HG03066 (cell line): Measurements from ENCODE around the gene EEPD1.

ENCODE experiments used
- ATAC-seq: cut with Tn5 transposase; IDR thresholded peaks from one replicate; pipeline ENCODE4 v1.9.1; 2021; ENCODE audit warnings: low read depth; ENCODE audit not compliant: unreplicated experiment

The EEPD1 gene

DNA sequence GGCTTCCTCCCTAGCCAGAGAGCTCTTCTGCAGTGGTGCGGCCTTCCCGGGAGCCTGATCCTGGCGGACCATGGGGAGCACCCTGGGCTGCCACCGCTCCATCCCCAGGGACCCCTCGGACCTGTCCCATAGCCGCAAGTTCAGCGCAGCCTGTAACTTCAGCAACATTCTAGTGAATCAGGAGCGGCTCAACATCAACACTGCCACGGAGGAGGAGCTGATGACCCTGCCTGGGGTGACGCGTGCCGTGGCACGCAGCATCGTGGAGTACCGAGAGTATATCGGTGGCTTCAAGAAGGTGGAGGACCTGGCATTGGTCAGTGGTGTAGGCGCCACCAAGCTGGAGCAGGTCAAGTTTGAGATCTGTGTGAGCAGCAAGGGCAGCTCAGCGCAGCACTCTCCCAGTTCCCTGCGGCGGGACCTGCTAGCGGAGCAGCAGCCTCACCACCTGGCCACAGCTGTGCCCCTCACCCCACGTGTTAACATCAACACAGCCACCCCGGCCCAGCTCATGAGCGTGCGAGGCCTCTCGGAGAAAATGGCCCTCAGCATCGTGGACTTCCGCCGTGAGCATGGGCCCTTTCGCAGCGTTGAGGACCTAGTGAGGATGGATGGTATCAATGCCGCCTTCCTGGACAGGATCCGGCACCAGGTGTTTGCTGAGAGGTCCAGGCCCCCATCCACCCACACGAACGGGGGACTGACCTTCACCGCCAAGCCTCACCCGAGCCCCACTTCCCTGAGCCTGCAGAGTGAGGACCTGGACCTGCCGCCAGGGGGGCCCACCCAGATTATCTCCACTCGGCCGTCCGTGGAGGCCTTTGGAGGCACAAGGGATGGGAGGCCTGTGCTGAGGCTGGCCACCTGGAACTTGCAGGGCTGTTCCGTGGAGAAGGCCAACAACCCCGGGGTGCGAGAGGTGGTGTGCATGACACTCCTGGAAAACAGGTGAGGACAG lies 1.5 kb downstream of the EEPD1 start:
- ATAC-seq, result no peak

DNA sequence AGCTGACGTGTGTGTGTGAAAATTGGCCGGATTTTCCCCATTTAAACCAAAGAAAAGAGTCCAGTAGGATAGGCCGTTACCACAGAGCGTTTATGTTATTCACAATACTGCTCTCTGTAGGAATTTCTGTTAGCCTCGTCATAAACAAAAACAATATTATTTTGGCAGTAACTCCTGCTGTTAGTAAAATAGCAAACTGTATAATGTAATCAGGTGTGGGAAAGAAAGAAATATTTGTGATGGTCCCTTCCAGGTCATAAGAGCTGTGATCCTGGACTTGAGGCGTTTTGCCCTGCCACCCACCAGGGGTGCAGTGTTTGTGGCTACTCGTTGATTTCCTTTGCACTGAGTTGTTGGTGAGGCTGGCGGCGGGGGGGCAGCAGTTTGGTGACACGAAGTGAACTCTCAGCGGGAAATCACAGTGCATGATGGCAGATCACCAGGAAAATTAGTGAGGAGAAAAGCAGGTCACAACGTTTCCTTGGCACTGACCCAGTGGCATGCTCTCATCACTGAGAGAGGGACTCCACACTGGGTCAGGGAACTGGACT lies 2.8 kb downstream of the EEPD1 start:
- no peak for ATAC-seq

DNA sequence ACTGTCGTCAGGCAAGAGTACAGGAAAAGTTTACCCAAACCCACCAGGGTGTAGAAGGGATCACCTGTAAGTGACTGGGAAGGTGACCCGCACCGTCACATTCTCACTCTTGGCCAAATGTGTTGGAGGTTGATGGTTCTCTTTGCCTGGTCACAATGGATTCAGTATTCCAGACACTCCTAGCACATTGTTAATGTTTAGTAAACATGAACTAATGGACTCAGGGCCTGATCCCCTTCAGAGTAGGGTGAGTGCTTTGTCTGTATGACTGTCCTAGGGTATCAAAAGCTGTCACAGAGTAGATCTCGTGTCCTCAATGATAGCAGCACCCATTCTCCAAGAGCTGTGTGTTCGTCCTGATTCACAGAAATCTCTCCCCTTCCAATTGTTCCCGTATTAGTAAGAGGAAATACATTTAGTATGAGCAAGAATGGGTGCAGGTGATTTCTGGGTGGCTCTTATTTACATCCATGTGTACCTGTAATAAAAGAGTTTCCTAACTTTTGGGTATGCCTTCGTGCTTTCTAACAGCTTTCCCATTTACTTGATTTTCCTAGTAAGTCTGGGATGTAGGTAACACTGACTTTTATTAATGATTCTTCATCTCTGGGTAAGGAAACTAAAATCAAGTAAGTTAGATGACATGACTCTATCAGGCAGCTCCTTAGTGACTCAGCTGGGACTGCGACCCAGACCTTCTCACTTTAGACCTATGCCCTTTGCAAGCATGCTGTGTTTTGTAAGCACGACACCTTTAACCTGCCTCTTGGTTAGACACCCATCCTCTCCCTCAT lies 4.7 kb downstream of the EEPD1 start:
- no peak for ATAC-seq

DNA sequence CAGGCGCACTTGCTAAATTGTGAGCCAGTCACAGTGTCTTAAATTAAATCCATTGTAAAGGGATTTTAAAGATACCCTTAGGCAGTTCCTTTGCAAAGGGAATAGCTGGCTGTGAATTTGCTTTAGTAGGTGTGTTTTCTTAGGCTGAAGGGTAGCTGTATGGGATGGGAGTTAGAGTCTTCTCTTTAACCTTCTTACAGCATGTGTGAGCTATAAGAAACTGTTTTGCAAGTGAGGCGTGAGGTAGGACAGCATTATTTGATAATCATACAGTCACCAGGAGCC lies 5.2 kb downstream of the EEPD1 start:
- no peak for ATAC-seq

DNA sequence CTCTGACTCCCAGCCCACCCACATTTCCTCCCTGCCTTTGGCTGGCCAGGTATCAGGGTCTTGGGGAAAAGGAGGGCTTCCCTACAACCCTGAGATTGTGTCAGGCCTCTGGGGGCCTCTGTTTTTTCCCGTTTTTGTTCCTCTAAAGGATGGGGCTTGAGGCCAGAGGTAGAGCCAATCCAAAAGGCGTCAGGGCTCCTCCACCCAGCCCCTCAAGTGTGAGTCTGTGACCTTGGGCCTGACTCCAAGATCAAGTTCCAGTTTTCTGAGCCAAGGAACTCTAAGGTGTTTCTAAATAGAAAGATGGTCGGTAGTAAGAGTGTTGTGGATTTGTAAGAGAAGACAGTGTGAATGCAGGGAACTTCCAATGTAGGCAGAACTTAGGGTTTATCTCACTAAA lies 6.6 kb downstream of the EEPD1 start:
- no peak for ATAC-seq

DNA sequence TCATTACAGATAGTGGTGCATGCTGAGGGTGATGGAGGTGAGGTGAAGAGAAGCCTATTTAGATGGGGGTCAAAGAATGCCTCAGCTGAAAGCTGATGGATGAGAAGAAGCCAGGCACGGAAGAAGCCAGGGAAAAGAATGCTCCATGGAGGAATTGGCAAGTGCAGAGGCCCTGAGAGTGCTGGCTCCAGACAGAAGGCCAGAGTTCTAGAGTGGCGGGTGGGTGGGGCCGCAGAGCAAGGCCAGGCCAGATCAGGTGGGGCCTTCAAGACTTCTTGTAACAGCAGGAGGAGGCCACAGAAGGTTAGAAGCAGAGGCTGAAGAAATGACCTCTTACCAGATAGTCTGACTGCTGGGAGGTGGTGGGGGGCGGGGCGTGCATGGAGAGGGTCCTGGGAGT lies 7.3 kb downstream of the EEPD1 start:
- ATAC-seq, result no peak

DNA sequence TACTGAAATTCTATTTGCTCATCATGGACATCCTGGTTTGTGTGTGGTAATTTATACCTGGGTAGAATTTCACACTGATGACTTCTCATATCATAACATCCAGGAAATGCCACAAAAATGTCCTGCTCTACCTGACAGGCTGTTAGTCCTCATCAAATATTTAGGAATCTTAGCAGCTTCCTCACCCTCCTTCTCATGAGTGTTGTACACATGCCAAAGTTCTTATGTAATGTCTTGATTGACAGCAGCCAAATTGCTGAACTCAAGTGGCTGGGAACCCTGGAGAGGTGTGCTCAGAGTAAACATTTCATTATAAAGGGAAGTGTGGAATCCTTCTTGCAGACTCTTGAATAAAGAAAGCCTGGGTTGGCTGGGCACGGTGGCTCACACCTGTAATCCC lies 8.9 kb downstream of the EEPD1 start:
- ATAC-seq, result no peak

DNA sequence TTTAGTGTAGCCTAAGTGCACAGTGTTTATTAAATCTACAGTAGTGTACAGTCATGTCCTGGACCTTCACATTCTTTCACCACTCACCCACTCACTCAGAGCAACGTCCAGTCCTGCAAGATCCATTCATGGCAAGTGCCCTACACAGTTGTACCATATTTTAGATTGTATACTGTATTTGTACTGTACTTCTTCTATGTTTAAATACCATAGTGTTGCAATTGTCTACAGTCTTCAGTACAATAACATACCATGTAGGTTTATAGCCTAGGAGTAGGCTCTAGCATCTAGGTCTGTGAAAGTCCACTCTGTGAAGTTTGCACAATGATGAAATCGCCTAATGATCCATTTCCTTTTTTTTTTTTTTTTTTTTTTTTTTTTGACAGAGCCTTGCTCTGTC lies 12.0 kb downstream of the EEPD1 start:
- no peak for ATAC-seq

DNA sequence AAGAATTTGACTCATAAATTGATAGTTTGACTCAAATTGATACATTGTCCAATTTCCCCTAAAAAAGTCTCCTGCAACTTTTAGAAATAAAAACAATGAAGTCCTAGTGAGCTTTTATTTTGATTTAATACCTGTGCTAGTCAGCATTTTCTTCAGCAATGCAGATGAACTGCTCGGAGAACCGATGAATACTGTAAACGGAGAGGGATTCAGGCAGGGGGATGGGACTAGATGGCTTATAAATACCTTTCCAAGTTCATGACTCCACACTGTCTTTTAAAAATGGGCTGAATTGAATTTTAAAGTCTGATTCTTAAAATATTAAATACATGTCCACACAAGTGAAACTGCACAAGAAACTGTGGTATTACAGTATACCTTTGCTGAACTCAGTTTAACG lies 12.7 kb downstream of the EEPD1 start:
- ATAC-seq, result no peak

DNA sequence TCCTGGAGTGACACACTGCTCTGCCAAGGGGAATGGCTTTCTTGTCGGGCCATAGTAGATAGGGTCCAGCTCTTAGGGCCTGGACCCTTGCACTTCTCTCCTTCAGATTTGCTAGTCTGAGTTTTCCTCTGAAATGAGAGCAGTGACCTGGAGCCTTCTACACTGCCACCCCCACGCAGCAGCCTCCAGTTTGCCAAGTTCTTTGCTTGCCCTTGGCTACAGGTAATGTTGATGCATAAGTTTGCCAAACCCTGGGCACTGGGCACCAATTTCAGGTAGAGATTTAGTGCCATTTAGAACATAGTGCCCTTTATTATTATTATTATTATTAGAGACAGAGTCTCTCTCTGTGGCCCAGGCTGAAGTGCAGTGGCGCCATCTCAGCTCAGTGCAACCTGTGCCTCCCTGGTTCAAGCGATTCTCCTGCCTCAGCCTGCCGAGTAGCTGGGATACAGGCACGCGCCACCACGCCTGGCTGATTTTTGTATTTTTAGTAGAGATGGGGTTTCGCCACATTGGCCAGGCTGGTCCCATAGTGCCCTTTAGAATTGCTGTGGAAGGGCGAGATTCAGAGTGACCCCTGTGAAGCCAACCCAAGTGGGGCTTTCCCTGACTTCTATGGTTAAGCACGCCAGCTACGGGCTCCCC lies 14.5 kb downstream of the EEPD1 start:
- no peak for ATAC-seq

DNA sequence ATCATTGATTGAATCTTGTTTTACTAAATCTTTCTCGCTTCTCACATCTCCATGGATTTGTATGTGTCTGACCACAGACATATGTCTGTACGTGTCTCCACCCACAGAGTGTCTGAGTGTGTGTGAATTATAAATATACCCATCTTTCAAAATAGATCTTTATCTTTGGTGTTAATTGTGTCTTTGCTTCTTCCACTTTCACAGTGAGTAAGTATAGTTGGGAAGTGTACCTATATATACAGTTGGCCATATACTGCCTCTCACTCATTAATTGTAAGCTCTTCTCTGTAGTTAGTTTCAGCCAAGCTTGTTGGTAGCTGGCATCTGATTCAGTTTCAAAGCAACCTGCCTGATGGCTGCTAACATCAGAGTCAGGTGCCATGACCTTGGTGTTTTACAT lies 18.4 kb downstream of the EEPD1 start:
- no peak for ATAC-seq

DNA sequence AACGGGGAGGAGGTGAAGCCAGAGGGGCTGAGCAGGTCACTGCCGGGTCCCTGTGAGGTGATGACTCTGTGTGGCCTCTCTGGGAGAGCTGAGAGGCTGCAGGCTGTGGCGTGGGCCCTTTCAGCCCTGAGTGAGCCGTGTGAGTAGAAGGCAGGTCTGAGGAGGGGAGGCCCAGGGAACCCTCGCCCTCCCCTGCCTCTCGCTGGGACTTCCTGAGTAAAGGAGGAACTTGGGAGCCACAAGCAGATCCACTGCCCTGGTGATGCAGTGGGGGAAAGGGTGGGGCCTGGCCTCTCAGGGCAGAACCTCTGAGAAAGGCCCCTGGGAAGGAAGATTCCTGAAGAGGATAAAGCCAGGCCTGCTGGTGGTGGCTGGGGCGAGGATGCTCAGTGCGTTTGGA lies 22.8 kb downstream of the EEPD1 start:
- no peak for ATAC-seq

DNA sequence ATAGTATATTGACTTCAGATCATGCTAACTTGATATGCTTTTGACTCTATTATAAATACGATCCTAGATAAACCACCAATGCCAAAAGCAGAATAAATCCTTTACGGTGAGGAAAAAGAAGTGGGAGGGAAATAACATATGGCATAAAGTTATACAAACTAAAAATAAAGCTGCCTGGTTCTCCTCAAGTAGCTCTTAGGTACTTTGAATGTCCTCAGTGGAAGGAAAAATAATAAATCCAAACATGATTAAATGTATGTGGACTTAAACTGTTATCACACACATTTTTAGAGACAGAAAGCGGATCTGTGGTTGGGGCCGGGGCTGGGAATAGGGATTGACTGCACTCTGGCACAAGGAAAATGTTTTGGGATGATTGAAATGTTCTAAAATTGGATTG lies 23.6 kb downstream of the EEPD1 start:
- ATAC-seq, result no peak

DNA sequence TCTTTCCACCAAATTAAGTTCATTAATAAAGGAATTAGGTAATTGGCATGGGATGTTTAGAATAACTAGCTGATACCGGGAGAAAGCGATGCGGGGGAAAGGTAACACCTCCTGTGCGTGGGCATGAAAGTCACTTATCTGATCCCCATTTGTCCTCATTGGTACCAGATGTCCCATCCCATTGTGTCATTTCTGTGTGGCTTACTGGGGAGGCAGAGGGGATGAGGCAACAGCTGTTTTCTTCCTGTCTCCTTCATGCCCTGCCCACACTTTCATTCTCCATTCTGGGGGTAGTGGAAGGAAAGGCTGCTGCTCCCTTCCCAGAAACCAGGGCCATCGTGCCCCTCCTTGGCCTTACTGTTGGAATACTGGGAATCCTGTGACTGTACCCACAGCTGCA lies 27.1 kb downstream of the EEPD1 start:
- no peak for ATAC-seq

DNA sequence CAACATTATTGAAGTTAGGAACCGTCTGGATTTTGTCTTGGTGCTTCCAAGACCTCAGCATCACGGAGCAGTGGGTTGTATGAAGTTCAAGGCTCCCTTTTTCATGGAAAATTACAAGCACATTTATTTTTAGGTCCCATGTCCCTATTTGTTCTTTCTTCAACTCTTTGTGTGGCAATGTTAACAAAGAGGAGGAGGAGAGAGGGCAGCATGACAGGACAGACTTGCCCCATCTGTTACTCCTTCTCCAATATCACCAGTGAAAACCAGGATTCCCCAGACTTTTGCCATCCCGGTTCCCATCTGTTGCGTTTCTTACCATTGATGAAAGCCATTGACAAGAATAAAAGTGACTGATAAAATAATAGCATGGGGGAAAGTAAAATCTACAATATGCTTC lies 28.6 kb downstream of the EEPD1 start:
- ATAC-seq, result no peak

DNA sequence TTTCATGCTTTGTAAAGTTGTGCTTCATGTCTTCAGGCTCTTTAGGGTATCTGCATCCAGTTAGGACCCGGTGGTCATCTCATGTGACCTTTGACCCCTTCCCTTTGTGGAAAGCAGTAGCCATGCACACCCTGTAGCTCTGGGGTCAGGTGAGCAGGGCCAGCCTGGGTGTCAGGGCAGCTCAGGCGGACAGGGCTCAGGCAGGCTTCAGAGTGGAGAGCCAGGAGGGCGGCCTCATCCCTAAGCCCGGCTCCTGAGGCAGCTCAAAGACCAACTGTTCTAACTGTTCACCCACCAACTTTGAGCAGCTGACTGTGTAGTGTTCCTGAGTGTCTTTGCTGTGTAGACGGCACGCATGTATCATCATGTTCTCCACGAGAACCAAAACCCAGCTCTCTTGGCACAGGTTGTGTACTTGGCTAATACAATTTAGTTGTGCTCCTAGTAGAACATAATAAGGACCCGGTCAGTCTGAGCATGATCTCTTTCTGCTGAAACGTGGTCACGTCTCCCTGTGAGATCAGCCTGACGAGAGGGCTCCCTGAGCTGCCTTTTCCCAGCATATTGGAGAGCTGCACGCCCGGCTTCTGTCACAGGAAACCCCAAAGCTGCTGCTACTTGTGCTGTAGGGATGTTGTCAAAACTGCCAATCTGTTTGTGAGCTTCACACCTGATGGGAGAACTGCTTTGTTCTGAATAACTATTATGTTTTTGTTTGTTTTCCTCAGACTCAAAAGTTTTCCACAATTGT lies 30.0 kb downstream of the EEPD1 start:
- ATAC-seq, result no peak

DNA sequence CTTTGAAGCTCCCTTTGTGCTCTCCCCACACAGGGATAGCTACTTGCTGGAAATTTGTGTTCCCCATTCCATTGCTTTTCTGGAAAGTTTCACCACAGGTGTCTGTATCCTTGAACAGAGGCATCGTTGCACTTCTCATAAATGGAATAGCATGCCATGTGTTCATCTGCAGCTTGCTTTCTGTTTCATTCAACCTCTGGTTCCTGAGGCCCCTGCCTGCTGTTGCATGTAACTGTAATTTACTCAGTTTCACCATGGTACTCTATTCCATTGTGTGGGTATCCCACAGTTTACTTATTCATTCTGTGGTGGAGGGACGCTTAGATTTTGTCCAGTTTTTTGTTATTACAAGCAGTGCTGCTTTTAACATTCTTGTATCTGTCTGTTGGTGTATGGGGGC lies 32.0 kb downstream of the EEPD1 start:
- no peak for ATAC-seq

DNA sequence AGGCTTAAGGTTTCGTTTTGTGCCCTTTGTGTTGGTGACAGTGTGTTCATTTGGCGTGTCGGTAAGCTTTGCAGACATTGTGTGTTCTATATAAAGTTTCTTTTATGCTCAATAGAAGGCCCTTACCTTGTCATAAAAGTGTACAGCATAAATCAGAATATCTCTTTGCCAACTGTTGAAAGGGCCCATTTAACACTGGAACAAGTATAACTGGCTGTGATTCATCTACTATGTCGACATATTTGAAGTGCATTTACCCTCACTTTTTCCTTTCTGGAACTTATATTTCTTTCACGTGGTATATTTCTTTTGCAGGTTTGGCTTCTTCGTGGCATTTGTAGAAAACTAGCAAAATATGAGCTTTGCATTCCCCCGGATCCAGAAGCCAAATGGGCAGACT lies 32.7 kb downstream of the EEPD1 start:
- ATAC-seq, result no peak

DNA sequence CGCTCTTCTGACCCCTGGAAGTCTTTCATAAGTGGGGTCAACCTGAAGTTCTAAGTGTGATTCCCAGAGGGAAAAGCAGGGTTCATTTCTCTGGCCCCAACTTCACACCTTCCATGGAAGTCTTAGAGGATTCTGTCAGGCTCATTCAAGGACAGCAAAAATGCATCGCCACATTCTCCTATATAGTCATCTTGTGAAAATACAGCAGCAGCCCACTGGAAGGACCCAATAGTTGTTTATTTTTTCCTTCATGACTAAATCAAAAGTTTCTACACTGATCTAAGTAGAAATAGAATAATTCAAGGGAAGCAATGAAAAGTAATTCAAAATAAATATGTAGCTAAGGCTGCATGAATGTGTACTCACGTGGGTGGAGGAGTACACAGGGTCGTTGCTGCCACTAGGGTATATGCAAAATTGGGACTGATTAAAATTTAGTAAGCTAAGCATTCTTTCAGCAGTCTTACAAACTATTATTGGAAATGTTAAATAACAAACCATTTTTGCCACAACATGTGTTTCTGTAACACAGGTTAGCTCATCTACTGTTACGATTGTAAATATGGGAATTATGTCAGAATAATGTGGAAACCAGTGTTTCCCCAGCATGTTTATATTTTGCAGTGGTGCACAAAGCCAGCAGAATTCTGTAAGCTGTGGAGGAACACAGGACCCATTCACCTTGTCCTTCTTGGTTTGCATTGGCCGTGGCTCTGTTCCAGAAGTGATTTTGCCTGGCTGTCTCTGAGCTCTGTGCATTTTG lies 33.5 kb downstream of the EEPD1 start:
- no peak for ATAC-seq

DNA sequence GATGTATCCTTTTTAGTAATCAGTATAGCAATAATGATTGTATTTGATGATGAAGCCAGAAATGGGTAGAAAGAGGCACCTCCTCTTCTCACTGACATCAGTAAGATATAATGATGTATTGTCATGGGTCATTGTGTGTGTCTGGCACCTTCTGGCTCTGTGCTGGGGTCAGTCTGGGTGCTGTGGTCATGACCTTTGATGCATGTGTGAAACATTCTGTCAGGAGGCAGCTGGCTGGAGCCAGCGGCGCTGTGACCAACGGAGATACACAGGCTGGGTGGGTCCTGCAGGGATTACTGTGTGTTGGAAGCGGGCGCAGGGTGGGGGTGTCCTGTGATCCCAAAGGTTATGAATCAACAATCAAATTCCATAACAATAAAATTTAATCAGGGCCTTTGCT lies 35.2 kb downstream of the EEPD1 start:
- no peak for ATAC-seq
